Transverse colon (tissue), 4 donors: ENCODE data around the gene SMG6. TPM values are rescaled to one million over a fixed set of nuclear protein-coding genes. Genes with fewer than 3 reads are reported as not detected.
"Not testable (repeated sequence)": the region's sequence is repeated elsewhere in the genome, so short reads cannot be mapped to it uniquely, and the experiment has no call there.

ENCODE experiments used
- DNase-seq: peaks from one replicate; pipeline ENCODE4 v3.0.0-alpha.2; 2019
- H3K27ac ChIP-seq, 4 donors: fragments of 200-600 bp; sonication (generic); 2 replicates each; pipeline ENCODE4 v1.5.1; 2016 to 2018; ENCODE audit warnings: inconsistent platforms in 4 of 4
- H3K27me3 ChIP-seq: fragments of 200-600 bp; sonication (generic); 2 replicates; pipeline ENCODE4 v1.5.1; 2017; ENCODE audit warnings: inconsistent platforms
- H3K36me3 ChIP-seq, 4 donors: fragments of 200-600 bp; sonication (generic); 2 replicates each; pipeline ENCODE4 v1.5.1; 2017 to 2019; ENCODE audit warnings: inconsistent platforms in 4 of 4
- H3K4me1 ChIP-seq, 4 donors: fragments of 200-600 bp; sonication (generic); 2 replicates each; pipeline ENCODE4 v1.5.1; 2017 to 2020; ENCODE audit warnings: inconsistent platforms in 4 of 4
- H3K4me3 ChIP-seq, 4 donors: fragments of 200-600 bp; sonication (generic); 1 replicate in 1 of 4; 2 replicates in 3 of 4; pipeline versions ENCODE4 v1.5.1 to v1.6.1; 2017 to 2019; ENCODE audit warnings: inconsistent platforms in 4 of 4
- H3K9me3 ChIP-seq, 2 donors: fragments of 200-600 bp; sonication (generic); 2 replicates each; pipeline ENCODE4 v1.5.1; 2017 to 2019; ENCODE audit warnings: inconsistent platforms in 2 of 2
- EP300 ChIP-seq: sonication (generic); formaldehyde crosslinking; IDR thresholded peaks from one replicate; pipeline ENCODE4 v1.6.1; 2017; ENCODE audit warnings: antibody characterized with exemption, low read depth
- POLR2A ChIP-seq: fragments of 450-650 bp; IDR thresholded peaks from one replicate; pipeline ENCODE4 v1.6.1; 2016; ENCODE audit warnings: antibody characterized with exemption, mild to moderate bottlenecking, moderate library complexity
- POLR2AphosphoS5 ChIP-seq, 3 donors: sonication (generic); formaldehyde crosslinking; IDR thresholded peaks; one replicate each; pipeline ENCODE4 v1.6.1; 2016; ENCODE audit warnings: antibody characterized with exemption in 3 of 3
- WGBS, 2 donors: methylation state at CpG; one replicate each; pipeline ENCODE4 v1.1.5; 2018; ENCODE audit warnings: low coverage in 1 of 2; 5-methylcytosine and 5-hydroxymethylcytosine counted together
- in situ Hi-C, 4 donors: fragments of 200-750 bp; cut with MboI; loops; one replicate each; pipeline versions ENCODE4 v1.15.0 to v1.15.1; 2017; ENCODE audit warnings: low sequenced_read_pairs in 3 of 4, low pct_ligation_motif_present in 1 of 4, low pct_unique_long_range_greater_than_20kb in 1 of 4
- intact Hi-C: fragments of 100-400 bp; cut with DNase I; formaldehyde crosslinking; loops from one replicate; pipeline ENCODE4 v1.15.1; 2023; ENCODE audit warnings: low total_unique reads
- total RNA-seq, 4 donors: library from RNA; depleted of rRNA; stranded (reverse); fragments of >200 nt; gene quantifications; one replicate each; pipeline ENCODE4 v1.1.0, GENCODE V29; 2016
- TF ChIP-seq, protein P1 (sequence below), 5 experiments: fragments of 200-600 bp in 3 of 5; fragments of 450-650 bp in 2 of 5; sonication (generic) in 3 of 5; IDR thresholded peaks; 1 replicate in 2 of 5; 2 replicates in 3 of 5; pipeline ENCODE4 v1.5.1; 2016 to 2017; ENCODE audit warnings: antibody characterized with exemption in 5 of 5, inconsistent platforms in 3 of 5, mild to moderate bottlenecking in 2 of 5, moderate library complexity in 1 of 5

The SMG6 gene
- total RNA-seq, 4 donors from 2014 or later, result 28.6 to 112 (median 39.1) TPM

DNA sequence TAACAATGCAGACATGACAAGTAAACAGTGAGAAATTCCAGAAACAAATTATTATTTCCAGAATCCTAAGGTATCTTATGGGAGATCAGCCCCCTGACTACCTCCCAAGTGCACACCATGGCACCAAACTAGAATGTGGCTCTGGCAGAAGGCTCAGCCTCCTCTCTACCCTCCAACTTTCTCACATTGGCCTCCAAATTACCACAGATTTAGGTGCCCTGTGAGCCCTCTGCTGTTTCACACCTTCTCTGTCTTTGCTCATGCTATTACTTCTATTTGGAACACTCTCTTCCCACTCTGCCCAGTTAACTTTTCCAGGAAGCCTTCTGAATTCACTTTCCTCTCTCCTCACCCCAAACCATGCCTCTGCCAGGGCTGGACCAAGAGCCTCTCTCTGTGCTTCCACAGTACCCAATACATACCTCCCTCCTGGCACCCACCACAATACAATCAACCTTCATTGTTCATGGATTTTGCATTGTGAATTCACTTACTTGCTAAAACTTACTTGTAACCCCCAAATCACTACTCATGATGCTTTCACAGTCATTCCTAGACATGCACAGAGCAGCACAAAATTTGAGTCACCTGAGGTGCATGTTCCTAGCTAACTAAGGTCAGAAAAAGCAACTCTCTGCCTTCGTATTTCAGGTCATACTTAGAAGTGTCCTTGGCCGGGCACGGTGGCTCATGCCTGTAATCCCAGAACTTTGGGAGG is 31.4 kb downstream of the SMG6 start:
- no peak overlapping the region for H3K27ac ChIP-seq
- H3K9me3 ChIP-seq, result no peaks in the 10 kb centered on the region
- H3K4me3 ChIP-seq, result no peak overlapping the region
- intact Hi-C loops (no loop called here), in situ Hi-C loops (no loop called here)
- WGBS, 2 donors, result 97 to 100% methylated on average over 1 to 3 of the region's 3 CpGs
- TF ChIP-seq, protein P1, sequence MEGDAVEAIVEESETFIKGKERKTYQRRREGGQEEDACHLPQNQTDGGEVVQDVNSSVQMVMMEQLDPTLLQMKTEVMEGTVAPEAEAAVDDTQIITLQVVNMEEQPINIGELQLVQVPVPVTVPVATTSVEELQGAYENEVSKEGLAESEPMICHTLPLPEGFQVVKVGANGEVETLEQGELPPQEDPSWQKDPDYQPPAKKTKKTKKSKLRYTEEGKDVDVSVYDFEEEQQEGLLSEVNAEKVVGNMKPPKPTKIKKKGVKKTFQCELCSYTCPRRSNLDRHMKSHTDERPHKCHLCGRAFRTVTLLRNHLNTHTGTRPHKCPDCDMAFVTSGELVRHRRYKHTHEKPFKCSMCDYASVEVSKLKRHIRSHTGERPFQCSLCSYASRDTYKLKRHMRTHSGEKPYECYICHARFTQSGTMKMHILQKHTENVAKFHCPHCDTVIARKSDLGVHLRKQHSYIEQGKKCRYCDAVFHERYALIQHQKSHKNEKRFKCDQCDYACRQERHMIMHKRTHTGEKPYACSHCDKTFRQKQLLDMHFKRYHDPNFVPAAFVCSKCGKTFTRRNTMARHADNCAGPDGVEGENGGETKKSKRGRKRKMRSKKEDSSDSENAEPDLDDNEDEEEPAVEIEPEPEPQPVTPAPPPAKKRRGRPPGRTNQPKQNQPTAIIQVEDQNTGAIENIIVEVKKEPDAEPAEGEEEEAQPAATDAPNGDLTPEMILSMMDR (IDR thresholded peaks at IDR 0.05), result no peak
- TF ChIP-seq POLR2AphosphoS5 (IDR thresholded peaks at IDR 0.05) (no peak), POLR2A (no peak), EP300 (no peak)
- no peaks in the 10 kb centered on the region for H3K27me3 ChIP-seq
- H3K4me1 ChIP-seq, result no peaks in the 10 kb centered on the region
- DNase-seq, result no peak
- peaks cover 0 to 3% (median 0%) of the 10 kb centered on the region in 4 donors for H3K36me3 ChIP-seq

DNA sequence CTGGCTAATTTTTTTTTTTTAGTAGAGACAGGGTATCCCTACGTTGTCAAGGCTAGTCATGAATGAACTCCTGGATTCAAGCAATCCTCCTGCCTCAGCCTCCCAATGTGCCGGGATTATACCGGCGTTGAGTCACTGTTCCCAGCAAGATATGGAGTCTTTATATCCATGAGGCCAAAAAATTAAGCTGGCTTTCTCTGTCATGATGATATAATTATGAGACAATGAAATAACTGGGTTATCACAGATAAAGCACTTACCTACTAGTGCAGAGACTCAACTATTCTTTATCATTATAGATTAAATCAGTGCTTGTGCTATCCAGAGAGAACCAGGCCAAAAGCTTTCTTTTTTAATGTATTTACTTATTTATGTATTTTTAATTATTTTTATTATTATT is 36.2 kb downstream of the SMG6 start:
- Histone ChIP-seq H3K4me3 (no peak overlapping the region), H3K36me3 (no peaks in the 10 kb centered on the region), H3K27me3 (no peaks in the 10 kb centered on the region), H3K9me3 (no peaks in the 10 kb centered on the region), H3K27ac (peak overlapping the region; percentile 68 to 82 (median 76)), H3K4me1 (peaks cover 4 to 31% (median 15%) of the 10 kb centered on the region in 4 donors)
- no peak for DNase-seq
- intact Hi-C loops (no loop called here), in situ Hi-C loops (no loop called here)
- TF ChIP-seq, protein P1 (IDR thresholded peaks at IDR 0.05), result no peak
- TF ChIP-seq EP300 (no peak), POLR2A (no peak), POLR2AphosphoS5 (IDR thresholded peaks at IDR 0.05) (no peak)
- 88% methylated on average over 4 of the region's 4 CpGs; no CpG with 5 or more reads in 1 of the 2 donors for WGBS, 2 donors

DNA sequence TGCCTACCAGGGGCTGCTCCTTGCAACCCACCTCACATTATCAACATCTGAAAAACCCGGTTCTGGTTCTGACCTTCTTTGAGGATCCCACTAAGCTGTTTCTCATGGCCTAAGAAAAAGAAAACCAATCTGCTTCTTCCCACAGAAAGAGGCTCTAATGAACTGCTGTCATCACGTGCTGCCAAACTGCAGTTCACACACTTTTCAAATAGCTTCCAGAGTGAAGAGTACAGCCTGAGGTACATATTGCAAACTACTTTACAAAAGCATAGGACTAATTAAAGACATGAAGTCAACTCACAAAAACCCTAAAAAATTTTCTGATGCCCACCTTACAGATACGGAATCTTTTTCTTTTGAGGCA is 36.7 kb downstream of the SMG6 start:
- no peak for DNase-seq
- no peak overlapping the region for H3K4me3 ChIP-seq
- TF ChIP-seq POLR2A (no peak), POLR2AphosphoS5 (IDR thresholded peaks at IDR 0.05) (no peak), EP300 (no peak)
- TF ChIP-seq, protein P1 (IDR thresholded peaks at IDR 0.05), result no peak
- in situ Hi-C loops (no loop called here), intact Hi-C loops (no loop called here)
- H3K9me3 ChIP-seq, result no peaks in the 10 kb centered on the region
- no peaks in the 10 kb centered on the region for H3K36me3 ChIP-seq
- peaks cover 4 to 34% (median 19%) of the 10 kb centered on the region in 4 donors for H3K4me1 ChIP-seq
- 30 to 67% methylated on average over 2 to 3 of the region's 3 CpGs for WGBS, 2 donors
- peak overlapping the region; percentile 68 to 82 (median 76) for H3K27ac ChIP-seq
- H3K27me3 ChIP-seq, result no peaks in the 10 kb centered on the region

DNA sequence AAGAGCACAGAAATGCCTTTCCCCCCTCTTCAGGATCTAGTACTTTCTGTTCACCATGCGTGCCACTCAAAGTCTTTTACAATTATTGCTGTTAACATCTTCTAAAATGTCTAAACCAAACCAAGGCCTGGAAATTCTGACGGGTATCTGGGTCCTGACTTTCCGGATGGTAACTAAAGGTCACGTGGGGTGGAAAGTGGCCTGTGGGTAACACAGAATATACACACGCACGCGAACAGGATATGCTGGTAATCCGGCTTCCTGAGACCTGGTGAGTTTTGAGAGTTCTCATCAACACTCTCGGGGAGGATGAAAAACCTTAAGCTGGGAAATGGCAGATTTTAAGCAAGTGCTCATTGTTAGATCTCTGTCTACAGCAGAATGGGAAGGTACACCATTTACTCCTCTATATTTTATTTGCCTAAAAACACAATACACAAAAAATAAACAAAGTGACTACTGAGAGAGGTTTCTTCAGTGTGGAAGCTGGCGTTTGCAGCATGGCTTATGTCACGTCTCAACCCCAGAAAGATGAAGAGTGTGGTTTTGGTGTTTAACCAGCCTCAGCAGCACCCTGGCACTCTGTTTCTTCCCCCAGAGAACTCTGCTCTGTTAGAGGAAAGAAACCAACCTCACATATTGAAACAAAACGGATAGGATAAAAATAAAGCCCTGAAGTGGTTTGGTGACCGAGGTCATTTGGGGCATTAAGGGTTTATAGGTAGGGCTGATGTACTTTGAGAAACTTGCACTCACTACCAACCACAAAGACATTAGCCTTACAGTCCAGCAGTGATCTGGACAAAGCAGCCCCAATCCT is 37.3 kb downstream of the SMG6 start:
- peaks cover 4 to 34% (median 19%) of the 10 kb centered on the region in 4 donors for H3K4me1 ChIP-seq
- intact Hi-C loops, result no loop called here
- H3K4me3 ChIP-seq, result no peak overlapping the region
- no peaks in the 10 kb centered on the region for H3K27me3 ChIP-seq
- TF ChIP-seq EP300 (no peak), POLR2A (peak; percentile 18), POLR2AphosphoS5 (IDR thresholded peaks at IDR 0.05) (peak in 1 of 3 donors; percentile 32)
- no peaks in the 10 kb centered on the region for H3K36me3 ChIP-seq
- DNase-seq, result peak; percentile 66
- H3K9me3 ChIP-seq, result no peaks in the 10 kb centered on the region
- 69 to 72% methylated on average over 8 to 13 of the region's 13 CpGs for WGBS, 2 donors
- peak overlapping the region; percentile 68 to 82 (median 76) for H3K27ac ChIP-seq
- in situ Hi-C loops, result no loop called here

DNA sequence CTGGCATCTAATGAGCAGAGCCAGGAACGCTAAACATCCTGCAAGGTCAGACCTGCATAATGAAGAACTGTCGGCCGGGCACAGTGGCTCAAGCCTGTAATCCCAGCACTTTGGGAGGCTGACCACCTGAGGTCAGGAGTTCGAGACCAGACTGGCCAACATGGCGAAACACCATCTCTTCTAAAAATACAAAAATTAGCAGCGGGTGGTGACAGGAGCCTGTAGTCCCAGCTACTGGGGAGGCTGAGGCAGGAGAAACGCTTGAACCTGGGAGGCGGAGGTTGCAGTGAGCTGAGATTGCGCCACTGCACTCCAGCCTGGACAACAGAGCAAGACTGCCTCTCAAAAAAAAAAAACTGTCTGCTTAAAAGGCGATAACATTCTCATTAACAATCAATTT is 38.4 kb downstream of the SMG6 start:
- H3K27ac ChIP-seq, result peak overlapping the region; percentile 68 to 82 (median 76)
- DNase-seq, intact Hi-C loops, in situ Hi-C loops, H3K27me3 ChIP-seq, H3K36me3 ChIP-seq, H3K9me3 ChIP-seq, H3K4me3 ChIP-seq: not testable (repeated sequence)
- WGBS, 2 donors, result 92 to 97% methylated on average over 7 to 10 of the region's 10 CpGs
- peaks cover 4 to 34% (median 20%) of the 10 kb centered on the region in 4 donors for H3K4me1 ChIP-seq
